ENCODE data around the gene YES1.

GRCh38 chr18:801137-801536 lies 10.9 kb downstream of the YES1 start:
- TF ChIP-seq GATA3 (IDR thresholded peaks at IDR 0.05; ENCODE audit: low read depth, low read length) (no peak), GATA2 (IDR thresholded peaks at IDR 0.05; ENCODE audit: low read depth, low read length) (no peak)

Measured in SH-SY5Y (cell line).